Stomach (tissue), 9 donors: ENCODE results near the gene SNPH. TPM values are rescaled to one million over a fixed set of nuclear protein-coding genes. Genes with fewer than 3 reads are reported as not detected.

Experiments used
- DNase-seq, 2 donors: peaks; one replicate each; pipeline versions ENCODE4 v3.0.0 to v3.0.0-alpha.2; 2013 to 2019
- H3K27ac ChIP-seq, 5 donors: fragments of 200-600 bp in 4 of 5; sonication (generic) in 4 of 5; one replicate each; pipeline ENCODE4 v1.5.1; 2013 to 2019; ENCODE audit warnings: mild to moderate bottlenecking in 1 of 5, moderate library complexity in 1 of 5
- H3K27me3 ChIP-seq, 3 donors: fragments of 200-600 bp; sonication (generic); one replicate each; pipeline ENCODE4 v1.5.1; 2017 to 2019; ENCODE audit warnings: mixed run types in 1 of 3
- H3K36me3 ChIP-seq, 4 donors: fragments of 200-600 bp; sonication (generic); 1 replicate in 3 of 4; 2 replicates in 1 of 4; pipeline ENCODE4 v1.5.1; 2016 to 2019
- H3K4me1 ChIP-seq, 4 donors: fragments of 200-600 bp; sonication (generic); one replicate each; pipeline ENCODE4 v1.5.1; 2016 to 2019
- H3K4me3 ChIP-seq, 4 donors: fragments of 200-600 bp; sonication (generic) in 3 of 4; one replicate each; pipeline ENCODE4 v1.5.1; 2016 to 2019; ENCODE audit warnings: mild to moderate bottlenecking in 1 of 4
- H3K9me3 ChIP-seq, 4 donors: fragments of 200-600 bp; sonication (generic); one replicate each; pipeline ENCODE4 v1.5.1; 2016 to 2019
- EP300 ChIP-seq: sonication (generic); formaldehyde crosslinking; IDR thresholded peaks from one replicate; pipeline ENCODE4 v1.6.1; 2017; ENCODE audit warnings: antibody characterized with exemption
- POLR2A ChIP-seq, 4 donors: fragments of 450-650 bp; IDR thresholded peaks; one replicate each; pipeline ENCODE4 v1.6.1; 2016; ENCODE audit warnings: antibody characterized with exemption in 4 of 4, control low read depth in 2 of 4, mild to moderate bottlenecking in 1 of 4, moderate library complexity in 1 of 4
- POLR2AphosphoS5 ChIP-seq, 3 donors: sonication (generic); formaldehyde crosslinking; IDR thresholded peaks; one replicate each; pipeline ENCODE4 v1.6.1; 2016; ENCODE audit warnings: antibody characterized with exemption in 3 of 3
- WGBS, 5 donors: extraction: QIAGEN DNeasy Blood & Tissue Kit in 3 of 5; methylation state at CpG; one replicate each; pipeline versions ENCODE4 v1.1.5 to v1.1.7; 2013 to 2018; 5-methylcytosine and 5-hydroxymethylcytosine counted together
- intact Hi-C: fragments of 100-400 bp; cut with DNase I; formaldehyde crosslinking; loops from one replicate; pipeline ENCODE4 v1.15.1; 2023; ENCODE audit warnings: low total_unique reads
- polyA plus RNA-seq, 3 donors: library from polyadenylated mRNA; stranded (reverse); fragments of 200-250 nt; gene quantifications; one replicate each; pipeline ENCODE4 v1.2.3, GENCODE V29; 2013
- total RNA-seq, 5 donors: library from RNA; depleted of rRNA; stranded (reverse); fragments of >200 nt; gene quantifications; one replicate each; pipeline versions ENCODE4 v1.1.0 to v1.2.3, GENCODE V29; 2014 to 2016
- TF ChIP-seq, protein P1 (sequence below), 7 experiments: fragments of 450-650 bp in 4 of 7; fragments of 200-600 bp in 3 of 7; sonication (generic) in 3 of 7; IDR thresholded peaks; one replicate each; pipeline ENCODE4 v1.5.1; 2016 to 2019; ENCODE audit warnings: antibody characterized with exemption in 7 of 7, control low read depth in 2 of 7, mild to moderate bottlenecking in 1 of 7
- donor health status: healthy with polysubstance abuse.
- donor health status: Bipolar disorder and iron deficiency.
- donor health status: healthy.

Gene SNPH
- total and polyA plus RNA-seq, 8 donors = 1.8 to 15.6 (median 3.9) TPM

DNA sequence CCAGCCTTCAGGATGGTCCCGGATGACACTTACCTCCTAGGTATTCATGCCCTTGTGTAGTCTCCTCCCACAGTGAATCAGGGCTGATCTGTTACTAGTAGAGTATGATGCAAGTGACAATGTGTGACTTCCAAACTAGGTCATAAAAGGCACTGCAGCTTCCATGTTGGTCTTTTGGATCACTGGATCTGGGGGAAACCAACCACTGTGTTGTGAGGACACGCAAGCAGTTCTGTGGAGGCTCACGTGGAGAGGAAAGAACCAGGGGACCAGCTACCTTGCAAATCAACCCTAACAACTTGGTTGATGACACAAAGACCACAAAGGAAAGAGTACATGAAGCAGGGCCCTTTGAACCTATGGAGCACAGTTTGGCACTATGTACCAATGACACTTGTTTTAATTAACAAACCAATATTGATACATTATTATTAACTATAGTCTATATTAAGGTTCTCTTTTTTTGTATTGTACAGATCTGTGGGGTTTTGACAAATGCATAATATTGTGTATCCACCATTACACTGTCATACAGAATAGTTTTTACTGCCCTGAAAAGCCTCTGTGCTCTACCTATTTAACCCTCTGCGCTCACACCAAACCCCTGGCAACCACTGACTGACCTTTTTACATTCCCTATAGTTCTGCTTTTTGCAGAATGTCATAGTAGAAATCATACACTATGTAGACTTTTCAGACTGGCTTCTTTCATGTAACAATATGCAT, 79.1 kb downstream of the SNPH start:
- TF ChIP-seq EP300 (no peak), POLR2A (IDR thresholded peaks at IDR 0.05) (no peak), POLR2AphosphoS5 (IDR thresholded peaks at IDR 0.05) (no peak)
- TF ChIP-seq, protein P1, sequence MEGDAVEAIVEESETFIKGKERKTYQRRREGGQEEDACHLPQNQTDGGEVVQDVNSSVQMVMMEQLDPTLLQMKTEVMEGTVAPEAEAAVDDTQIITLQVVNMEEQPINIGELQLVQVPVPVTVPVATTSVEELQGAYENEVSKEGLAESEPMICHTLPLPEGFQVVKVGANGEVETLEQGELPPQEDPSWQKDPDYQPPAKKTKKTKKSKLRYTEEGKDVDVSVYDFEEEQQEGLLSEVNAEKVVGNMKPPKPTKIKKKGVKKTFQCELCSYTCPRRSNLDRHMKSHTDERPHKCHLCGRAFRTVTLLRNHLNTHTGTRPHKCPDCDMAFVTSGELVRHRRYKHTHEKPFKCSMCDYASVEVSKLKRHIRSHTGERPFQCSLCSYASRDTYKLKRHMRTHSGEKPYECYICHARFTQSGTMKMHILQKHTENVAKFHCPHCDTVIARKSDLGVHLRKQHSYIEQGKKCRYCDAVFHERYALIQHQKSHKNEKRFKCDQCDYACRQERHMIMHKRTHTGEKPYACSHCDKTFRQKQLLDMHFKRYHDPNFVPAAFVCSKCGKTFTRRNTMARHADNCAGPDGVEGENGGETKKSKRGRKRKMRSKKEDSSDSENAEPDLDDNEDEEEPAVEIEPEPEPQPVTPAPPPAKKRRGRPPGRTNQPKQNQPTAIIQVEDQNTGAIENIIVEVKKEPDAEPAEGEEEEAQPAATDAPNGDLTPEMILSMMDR (IDR thresholded peaks at IDR 0.05) = no peak
- no peak overlapping the region for H3K27ac ChIP-seq
- H3K27me3 ChIP-seq = no peaks in the 10 kb centered on the region
- 82 to 98% (median 89%) methylated on average over 4 of the region's 4 CpGs for WGBS, 5 donors
- intact Hi-C loops = no loop called here
- no peaks in the 10 kb centered on the region for H3K36me3 ChIP-seq
- peaks cover 0 to 4% (median 0%) of the 10 kb centered on the region in 4 donors for H3K4me1 ChIP-seq
- peaks cover 0 to 20% (median 5%) of the 10 kb centered on the region in 4 donors for H3K9me3 ChIP-seq
- no peak for DNase-seq
- H3K4me3 ChIP-seq = no peak overlapping the region

DNA sequence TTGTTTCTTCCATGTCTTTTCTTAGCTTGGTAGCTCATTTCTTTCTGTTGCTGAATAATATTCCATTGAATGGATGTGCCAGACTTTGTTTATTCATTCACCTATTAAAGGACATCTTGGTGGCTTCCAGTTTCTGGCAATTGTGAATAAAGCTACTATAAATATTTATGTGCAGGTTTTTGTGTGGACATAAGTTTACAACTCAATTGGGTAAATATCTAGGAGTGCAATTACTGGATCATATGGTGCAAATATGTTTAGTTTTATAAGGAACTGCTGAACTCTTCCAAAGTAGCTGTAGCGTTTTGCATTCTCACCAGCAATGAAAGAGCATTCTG, 79.6 kb downstream of the SNPH start:
- no peak for DNase-seq
- Histone ChIP-seq H3K27me3 (no peaks in the 10 kb centered on the region), H3K4me1 (peaks cover 0 to 4% (median 0%) of the 10 kb centered on the region in 4 donors), H3K27ac (no peak overlapping the region), H3K9me3 (peaks cover 0 to 20% (median 5%) of the 10 kb centered on the region in 4 donors), H3K36me3 (no peaks in the 10 kb centered on the region), H3K4me3 (no peak overlapping the region)
- intact Hi-C loops = no loop called here
- TF ChIP-seq POLR2AphosphoS5 (IDR thresholded peaks at IDR 0.05) (no peak), EP300 (no peak), POLR2A (IDR thresholded peaks at IDR 0.05) (no peak)
- TF ChIP-seq, protein P1 (IDR thresholded peaks at IDR 0.05) = no peak
- 65 to 88% (median 81%) methylated on average over 1 of the region's 1 CpG for WGBS, 5 donors

DNA sequence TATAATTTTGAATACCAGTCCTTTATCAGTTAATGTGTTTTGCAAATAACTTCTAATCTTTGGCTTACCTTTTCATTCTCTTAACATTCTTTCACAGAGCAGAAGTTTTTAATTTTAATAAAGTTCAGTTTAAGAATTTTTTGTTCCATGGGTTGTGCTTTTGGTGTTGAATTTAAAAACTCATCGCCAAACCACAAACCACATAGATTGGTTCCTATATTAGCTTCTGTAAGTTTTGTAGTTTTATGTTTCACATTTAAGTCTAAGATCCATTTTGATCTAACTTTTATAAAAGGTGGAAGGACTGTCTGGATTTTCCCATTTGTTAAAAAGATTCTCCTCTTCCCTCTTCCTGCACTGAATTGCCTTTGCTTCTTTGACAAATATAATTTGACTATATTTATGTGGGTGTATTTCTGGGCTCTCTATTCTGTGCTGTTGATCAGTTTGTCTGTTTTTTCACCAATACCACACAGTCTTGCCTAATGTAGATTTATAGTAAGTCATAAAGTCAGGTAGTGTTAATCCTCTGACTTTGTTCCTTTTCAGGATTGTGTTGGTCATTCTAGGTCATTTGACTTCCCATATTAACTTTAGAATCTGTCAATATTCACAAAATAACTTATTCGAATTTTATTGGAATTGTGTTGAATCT, 80.3 kb downstream of the SNPH start:
- Histone ChIP-seq H3K4me1 (peaks cover 0 to 4% (median 0%) of the 10 kb centered on the region in 4 donors), H3K9me3 (peaks cover 0 to 20% (median 5%) of the 10 kb centered on the region in 4 donors), H3K4me3 (no peak overlapping the region), H3K36me3 (no peaks in the 10 kb centered on the region), H3K27ac (no peak overlapping the region), H3K27me3 (no peaks in the 10 kb centered on the region)
- TF ChIP-seq EP300 (no peak), POLR2AphosphoS5 (IDR thresholded peaks at IDR 0.05) (no peak), POLR2A (IDR thresholded peaks at IDR 0.05) (no peak)
- TF ChIP-seq, protein P1 (IDR thresholded peaks at IDR 0.05) = no peak
- intact Hi-C loops = no loop called here
- 77 to 91% (median 86%) methylated on average over 2 of the region's 2 CpGs for WGBS, 5 donors
- DNase-seq = no peak

DNA sequence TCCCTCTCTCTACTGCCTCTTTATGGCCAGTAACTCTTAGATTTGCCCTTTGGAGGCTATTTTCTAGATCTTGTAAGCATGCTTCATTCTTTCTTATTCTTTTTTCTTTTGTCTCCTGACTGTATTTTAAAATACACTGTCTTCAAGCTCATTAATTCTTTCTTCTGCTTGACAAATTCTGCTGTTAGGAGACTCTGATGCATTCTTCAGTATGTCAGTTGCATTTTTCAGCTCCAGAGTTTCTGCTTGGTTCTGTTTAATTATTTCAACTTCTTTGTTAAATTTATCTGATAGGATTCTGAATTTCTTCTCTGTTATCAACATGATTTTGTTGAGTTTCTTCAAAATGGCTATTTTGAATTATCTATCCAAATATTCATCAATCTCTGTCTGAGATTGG, 87.9 kb downstream of the SNPH start:
- Histone ChIP-seq H3K4me3 (no peak overlapping the region), H3K27ac (no peak overlapping the region), H3K36me3 (peaks cover 0 to 42% (median 29%) of the 10 kb centered on the region in 4 donors), H3K27me3 (no peaks in the 10 kb centered on the region), H3K9me3 (peaks cover 0 to 5% (median 0%) of the 10 kb centered on the region in 4 donors), H3K4me1 (no peaks in the 10 kb centered on the region)
- DNase-seq = no peak
- intact Hi-C loops = no loop called here
- TF ChIP-seq EP300 (no peak), POLR2A (IDR thresholded peaks at IDR 0.05) (no peak), POLR2AphosphoS5 (IDR thresholded peaks at IDR 0.05) (no peak)
- TF ChIP-seq, protein P1 (IDR thresholded peaks at IDR 0.05) = no peak
